Left ventricle myocardium inferior (tissue), 1 donor: Measurements from ENCODE around the gene SIX5. TPM values are rescaled to one million over a fixed set of nuclear protein-coding genes. Genes with fewer than 3 reads are reported as not detected.
A peak's percentile ranks its signal among the peaks of the same experiment; 100 is the strongest.

ENCODE experiments used
- DNase-seq: peaks from one replicate; pipeline ENCODE4 v3.0.0-alpha.2; 2020
- H3K27ac ChIP-seq: fragments of 200-600 bp; replicated peaks from 2 replicates; pipeline ENCODE4 v1.8.0; 2021
- H3K27me3 ChIP-seq: fragments of 200-600 bp; 2 replicates; pipeline ENCODE4 v1.8.0; 2021; ENCODE audit warnings: low read depth
- H3K36me3 ChIP-seq: fragments of 200-600 bp; 2 replicates; pipeline ENCODE4 v1.8.0; 2021
- H3K4me1 ChIP-seq: fragments of 200-600 bp; 2 replicates; pipeline ENCODE4 v1.8.0; 2021
- H3K4me3 ChIP-seq: fragments of 200-600 bp; 2 replicates; pipeline ENCODE4 v1.8.0; 2021; ENCODE audit warnings: mild to moderate bottlenecking, moderate library complexity
- H3K9me3 ChIP-seq: fragments of 200-600 bp; replicated peaks from 2 replicates; pipeline ENCODE4 v1.8.0; 2021
- CTCF ChIP-seq: fragments of 200-600 bp; IDR thresholded peaks from 2 replicates; pipeline ENCODE4 v1.8.0; 2021; ENCODE audit warnings: antibody characterized with exemption, mild to moderate bottlenecking, borderline replicate concordance
- intact Hi-C: fragments of 100-400 bp; cut with micrococcal nuclease; formaldehyde crosslinking; loops from one replicate; pipeline ENCODE4 v1.11.0; 2022
- total RNA-seq: library from RNA; stranded (reverse); fragmentation: NEBNext Ultra II Directional; extraction: Animal tissue kit (Norgen Biotek cat#: 25700); gene quantifications from one replicate; pipeline ENCODE4 v1.2.1, GENCODE V29; 2021
- donor health status: DM: no; HTN: yes; CAD: no; lungs with severe emphysema.

The SIX5 gene
- total RNA-seq, 1 donor from 2014 or later, result 21.8 TPM

GRCh38 chr19:45766869-45767346, 2.1 kb downstream of the SIX5 start:
- Histone ChIP-seq H3K36me3 (peaks cover 3% of the 10 kb centered on the region), H3K27ac (peak overlapping the region; percentile 93), H3K4me1 (peaks cover 73% of the 10 kb centered on the region), H3K9me3 (no peaks in the 10 kb centered on the region), H3K27me3 (no peaks in the 10 kb centered on the region), H3K4me3 (peak overlapping the region; percentile 85)
- no peak for TF ChIP-seq CTCF
- intact Hi-C loops, result no loop called here
- DNase-seq, result no peak

- intact Hi-C loops, result no loop called here
- Histone ChIP-seq H3K27ac (peak overlapping the region; percentile 93), H3K27me3 (no peaks in the 10 kb centered on the region), H3K9me3 (no peaks in the 10 kb centered on the region), H3K4me1 (peaks cover 69% of the 10 kb centered on the region), H3K4me3 (peak overlapping the region; percentile 85), H3K36me3 (no peaks in the 10 kb centered on the region)
- no peak for DNase-seq
- TF ChIP-seq CTCF, result no peak
Observed at GRCh38 chr19:45766296-45766868, 2.7 kb downstream of the SIX5 start.

GRCh38 chr19:45765702-45766295, 3.3 kb downstream of the SIX5 start:
- intact Hi-C loops, result no loop called here
- Histone ChIP-seq H3K4me1 (peaks cover 63% of the 10 kb centered on the region), H3K36me3 (no peaks in the 10 kb centered on the region), H3K9me3 (no peaks in the 10 kb centered on the region), H3K4me3 (peak overlapping the region; percentile 85), H3K27ac (peak overlapping the region; percentile 93), H3K27me3 (no peaks in the 10 kb centered on the region)
- TF ChIP-seq CTCF, result no peak
- no peak for DNase-seq

- H3K27me3 ChIP-seq, result no peaks in the 10 kb centered on the region
- no peak for TF ChIP-seq CTCF
- no peaks in the 10 kb centered on the region for H3K36me3 ChIP-seq
- H3K4me1 ChIP-seq, result peaks cover 61% of the 10 kb centered on the region
- H3K9me3 ChIP-seq, result no peaks in the 10 kb centered on the region
- intact Hi-C loops, result no loop called here
- H3K27ac ChIP-seq, result peak overlapping the region; percentile 93
- DNase-seq, result peak; percentile 66
- peak overlapping the region; percentile 85 for H3K4me3 ChIP-seq
Observed at GRCh38 chr19:45764945-45765701, 3.9 kb downstream of the SIX5 start.

GRCh38 chr19:45764475-45764874, 4.6 kb downstream of the SIX5 start:
- peaks cover 55% of the 10 kb centered on the region for H3K4me1 ChIP-seq
- TF ChIP-seq CTCF, result no peak
- intact Hi-C loops, result no loop called here
- H3K36me3 ChIP-seq, result no peaks in the 10 kb centered on the region
- no peaks in the 10 kb centered on the region for H3K27me3 ChIP-seq
- DNase-seq, result no peak
- H3K9me3 ChIP-seq, result no peaks in the 10 kb centered on the region
- H3K27ac ChIP-seq, result peak overlapping the region; percentile 93
- H3K4me3 ChIP-seq, result peak overlapping the region; percentile 85
